ENCODE results near the gene PTPN13.
"Not testable (repeated sequence)": the region's sequence is repeated elsewhere in the genome, so short reads cannot be mapped to it uniquely, and the experiment has no call there.

PTPN13 gene

GRCh38 chr4:86641516-86642090 lies 47.5 kb downstream of the PTPN13 start:
- DNase-seq = no peak

- DNase-seq = no peak
Measured at GRCh38 chr4:86644892-86645291, 50.8 kb downstream of the PTPN13 start.

GRCh38 chr4:86652332-86652932 lies 58.3 kb downstream of the PTPN13 start:
- DNase-seq = no peak

- no peak for DNase-seq
Measured at GRCh38 chr4:86653237-86653865, 59.2 kb downstream of the PTPN13 start.

GRCh38 chr4:86656781-86657180 lies 62.7 kb downstream of the PTPN13 start:
- DNase-seq = not testable (repeated sequence)

GRCh38 chr4:86657382-86657781 lies 63.3 kb downstream of the PTPN13 start:
- no peak for DNase-seq

GRCh38 chr4:86657910-86658309 lies 63.8 kb downstream of the PTPN13 start:
- DNase-seq = no peak

- DNase-seq = no peak
Measured at GRCh38 chr4:86660401-86660800, 66.3 kb downstream of the PTPN13 start.

GRCh38 chr4:86661006-86661405 lies 66.9 kb downstream of the PTPN13 start:
- no peak for DNase-seq

- no peak for DNase-seq
Measured at GRCh38 chr4:86661418-86661817, 67.3 kb downstream of the PTPN13 start.

- no peak for DNase-seq
Measured at GRCh38 chr4:86664959-86665358, 70.8 kb downstream of the PTPN13 start.

GRCh38 chr4:86670298-86670697 lies 76.2 kb downstream of the PTPN13 start:
- no peak for DNase-seq

- no peak for DNase-seq
Measured at GRCh38 chr4:86670756-86671155, 76.6 kb downstream of the PTPN13 start.

GRCh38 chr4:86675548-86675947 lies 81.4 kb downstream of the PTPN13 start:
- DNase-seq = no peak

GRCh38 chr4:86678796-86679195 lies 84.7 kb downstream of the PTPN13 start:
- DNase-seq = no peak

- DNase-seq = no peak
Measured at GRCh38 chr4:86679441-86679840, 85.3 kb downstream of the PTPN13 start.

GRCh38 chr4:86683167-86683566 lies 89.1 kb downstream of the PTPN13 start:
- no peak for DNase-seq

- no peak for DNase-seq
Measured at GRCh38 chr4:86683983-86684382, 89.9 kb downstream of the PTPN13 start.

GRCh38 chr4:86685401-86685800 lies 91.3 kb downstream of the PTPN13 start:
- no peak for DNase-seq

GRCh38 chr4:86686741-86687140 lies 92.6 kb downstream of the PTPN13 start:
- no peak for DNase-seq

GRCh38 chr4:86688026-86688425 lies 93.9 kb downstream of the PTPN13 start:
- no peak for DNase-seq

- no peak for DNase-seq
Measured at GRCh38 chr4:86704601-86705000, 110.5 kb downstream of the PTPN13 start.

GRCh38 chr4:86706923-86707597 lies 112.9 kb downstream of the PTPN13 start:
- DNase-seq = no peak

- DNase-seq = no peak
Measured at GRCh38 chr4:86717651-86718050, 123.5 kb downstream of the PTPN13 start.
